ENCODE measurements around the gene PSG7.

DNA sequence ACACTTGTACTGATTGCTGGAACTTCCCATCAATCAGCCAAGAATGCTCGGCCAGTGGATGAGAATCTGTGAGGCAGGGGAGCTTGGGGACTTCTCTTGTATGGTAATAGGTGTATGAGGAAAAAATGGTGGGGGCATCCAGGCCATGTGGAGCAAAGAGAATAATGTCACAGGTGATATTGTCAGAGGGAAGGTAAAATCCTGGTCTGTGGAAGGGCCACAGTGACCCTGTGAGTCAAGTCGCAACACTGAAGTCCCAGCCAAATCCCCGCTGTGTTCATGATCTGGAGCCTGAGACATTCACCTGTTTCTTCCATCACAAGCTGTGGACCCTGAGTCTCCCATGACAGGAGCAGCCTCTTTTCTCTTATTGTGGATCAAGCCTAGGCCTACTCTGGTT is 8.1 kb downstream of the PSG7 start:
- TF ChIP-seq, protein P1, sequence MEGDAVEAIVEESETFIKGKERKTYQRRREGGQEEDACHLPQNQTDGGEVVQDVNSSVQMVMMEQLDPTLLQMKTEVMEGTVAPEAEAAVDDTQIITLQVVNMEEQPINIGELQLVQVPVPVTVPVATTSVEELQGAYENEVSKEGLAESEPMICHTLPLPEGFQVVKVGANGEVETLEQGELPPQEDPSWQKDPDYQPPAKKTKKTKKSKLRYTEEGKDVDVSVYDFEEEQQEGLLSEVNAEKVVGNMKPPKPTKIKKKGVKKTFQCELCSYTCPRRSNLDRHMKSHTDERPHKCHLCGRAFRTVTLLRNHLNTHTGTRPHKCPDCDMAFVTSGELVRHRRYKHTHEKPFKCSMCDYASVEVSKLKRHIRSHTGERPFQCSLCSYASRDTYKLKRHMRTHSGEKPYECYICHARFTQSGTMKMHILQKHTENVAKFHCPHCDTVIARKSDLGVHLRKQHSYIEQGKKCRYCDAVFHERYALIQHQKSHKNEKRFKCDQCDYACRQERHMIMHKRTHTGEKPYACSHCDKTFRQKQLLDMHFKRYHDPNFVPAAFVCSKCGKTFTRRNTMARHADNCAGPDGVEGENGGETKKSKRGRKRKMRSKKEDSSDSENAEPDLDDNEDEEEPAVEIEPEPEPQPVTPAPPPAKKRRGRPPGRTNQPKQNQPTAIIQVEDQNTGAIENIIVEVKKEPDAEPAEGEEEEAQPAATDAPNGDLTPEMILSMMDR (IDR thresholded peaks at IDR 0.05) = no peak
- TF ChIP-seq POLR2A (IDR thresholded peaks at IDR 0.05) = no peak

Data from Peyer's patch (tissue), 4 donors.